Retinal pigment epithelial cell (primary cell): ENCODE data around the gene QRFP.

Experiments
- DNase-seq: peaks from one replicate; pipeline ENCODE4 v3.0.0-alpha.2; 2010; ENCODE audit warnings: low read depth
- H3K4me3 ChIP-seq: 2 replicates; pipeline ENCODE4 v1.5.1; 2011; ENCODE audit warnings: mild to moderate bottlenecking, low read length, control low read depth, moderate library complexity
- TF ChIP-seq, protein P1 (sequence below): conservative IDR thresholded peaks from 2 replicates; pipeline ENCODE4 v1.5.1; 2011; ENCODE audit warnings: low read depth, low read length, control low read depth, inconsistent platforms

Gene QRFP

DNA sequence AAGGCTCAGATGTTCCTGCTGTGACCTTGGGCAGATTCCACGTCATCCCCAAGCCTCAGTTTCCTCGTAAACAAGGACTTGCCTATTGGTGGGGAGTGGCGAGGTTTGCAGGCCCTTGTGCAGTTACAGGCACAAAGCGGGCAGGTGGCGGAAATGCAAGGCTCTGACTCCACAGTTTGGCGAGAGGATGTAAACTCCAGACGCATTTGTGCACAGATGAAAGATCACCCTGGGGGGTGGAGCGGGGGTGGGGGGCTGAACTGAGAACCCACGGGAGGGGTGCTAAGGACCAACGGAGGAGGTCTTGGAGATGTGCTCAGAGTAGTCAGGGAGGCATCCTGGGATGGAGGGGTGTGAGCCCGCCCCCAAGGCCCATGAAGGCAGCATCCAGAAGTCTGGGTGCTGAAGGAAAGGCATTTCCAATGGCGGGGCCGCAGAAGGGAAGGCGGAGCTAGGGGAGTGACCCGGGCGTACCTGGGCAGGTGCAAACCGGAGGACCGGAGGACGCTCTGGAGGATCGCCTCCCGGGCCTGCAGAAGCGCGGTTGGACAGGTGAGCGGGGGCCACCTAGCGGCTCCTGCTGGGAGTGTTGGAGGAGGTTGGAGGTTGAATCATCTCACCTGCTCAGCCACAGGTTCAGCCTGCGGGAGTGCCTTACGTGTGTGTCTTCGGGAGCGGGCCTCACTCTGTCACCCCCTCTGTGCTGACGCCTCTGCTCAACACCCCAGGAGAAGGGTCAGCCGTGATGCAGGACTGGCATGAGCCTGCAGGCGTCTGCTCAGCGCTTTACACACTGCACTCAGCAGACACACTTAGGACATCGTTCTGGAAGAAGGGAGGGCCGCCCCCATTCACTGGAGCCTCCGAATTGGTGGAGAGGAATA lies 44.3 kb upstream of the QRFP start:
- no peak for DNase-seq
- H3K4me3 ChIP-seq, result no peak overlapping the region
- TF ChIP-seq, protein P1, sequence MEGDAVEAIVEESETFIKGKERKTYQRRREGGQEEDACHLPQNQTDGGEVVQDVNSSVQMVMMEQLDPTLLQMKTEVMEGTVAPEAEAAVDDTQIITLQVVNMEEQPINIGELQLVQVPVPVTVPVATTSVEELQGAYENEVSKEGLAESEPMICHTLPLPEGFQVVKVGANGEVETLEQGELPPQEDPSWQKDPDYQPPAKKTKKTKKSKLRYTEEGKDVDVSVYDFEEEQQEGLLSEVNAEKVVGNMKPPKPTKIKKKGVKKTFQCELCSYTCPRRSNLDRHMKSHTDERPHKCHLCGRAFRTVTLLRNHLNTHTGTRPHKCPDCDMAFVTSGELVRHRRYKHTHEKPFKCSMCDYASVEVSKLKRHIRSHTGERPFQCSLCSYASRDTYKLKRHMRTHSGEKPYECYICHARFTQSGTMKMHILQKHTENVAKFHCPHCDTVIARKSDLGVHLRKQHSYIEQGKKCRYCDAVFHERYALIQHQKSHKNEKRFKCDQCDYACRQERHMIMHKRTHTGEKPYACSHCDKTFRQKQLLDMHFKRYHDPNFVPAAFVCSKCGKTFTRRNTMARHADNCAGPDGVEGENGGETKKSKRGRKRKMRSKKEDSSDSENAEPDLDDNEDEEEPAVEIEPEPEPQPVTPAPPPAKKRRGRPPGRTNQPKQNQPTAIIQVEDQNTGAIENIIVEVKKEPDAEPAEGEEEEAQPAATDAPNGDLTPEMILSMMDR, result peak; percentile 85

DNA sequence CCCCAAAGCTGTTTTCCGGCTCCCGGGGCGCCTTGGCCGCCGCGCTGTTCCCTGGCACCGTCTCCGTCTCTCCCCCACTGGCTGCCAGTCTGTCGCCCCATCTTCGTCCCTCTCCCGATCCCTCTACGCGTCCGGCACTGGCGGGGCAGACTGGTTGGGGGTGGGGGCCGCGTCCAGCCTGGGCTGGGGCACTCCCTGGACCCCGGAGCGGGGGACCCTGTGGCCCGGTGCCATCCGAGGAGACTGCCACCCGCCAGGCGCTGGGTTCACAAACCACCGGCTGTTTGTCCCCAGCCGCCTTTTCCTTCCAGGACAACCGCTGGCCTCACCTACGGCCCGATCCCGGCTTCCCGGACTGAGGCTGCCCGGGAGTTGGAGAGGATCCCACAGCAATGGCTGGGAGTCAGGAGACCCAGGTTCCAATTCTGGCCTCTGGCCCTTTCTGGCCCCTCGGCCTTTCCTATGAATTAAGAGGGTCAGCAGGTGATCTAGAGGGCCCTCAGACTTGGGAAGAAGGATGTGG lies 43.5 kb upstream of the QRFP start:
- TF ChIP-seq, protein P1, result no peak
- peak overlapping the region; percentile 3 for H3K4me3 ChIP-seq
- DNase-seq, result no peak

DNA sequence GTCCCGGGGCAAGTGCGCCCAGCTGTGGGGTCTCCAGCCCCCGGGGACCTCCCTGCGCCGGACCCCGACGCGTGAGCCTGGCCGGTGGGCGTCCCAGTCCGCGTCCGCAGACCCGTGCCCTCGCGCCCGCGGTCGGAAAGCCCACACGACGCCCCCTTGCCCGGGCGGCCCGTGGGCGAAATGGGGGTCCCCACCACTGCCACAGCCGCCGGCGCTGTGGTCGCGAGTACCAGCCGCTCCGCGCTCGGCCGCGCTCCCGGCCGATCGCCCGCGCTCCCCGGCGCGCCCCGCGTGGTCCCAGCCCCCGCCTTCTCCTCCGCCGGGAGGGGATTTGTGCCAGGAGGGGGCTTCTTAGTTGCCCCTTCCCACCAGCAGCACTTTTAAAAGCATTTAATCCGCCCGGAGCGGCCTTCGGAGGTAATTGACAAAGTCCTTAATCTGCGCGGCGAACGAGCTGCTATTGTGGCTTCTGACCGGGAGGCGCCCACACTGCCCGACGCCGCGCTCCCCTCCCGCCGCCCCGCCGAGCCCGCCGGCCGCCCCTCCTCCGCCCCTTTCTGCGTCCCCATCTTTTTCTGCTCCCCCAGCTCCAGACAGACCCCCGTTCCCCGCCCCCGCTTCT lies 42.9 kb upstream of the QRFP start:
- no peak for DNase-seq
- peak overlapping the region; percentile 50 for H3K4me3 ChIP-seq
- TF ChIP-seq, protein P1, result no peak

DNA sequence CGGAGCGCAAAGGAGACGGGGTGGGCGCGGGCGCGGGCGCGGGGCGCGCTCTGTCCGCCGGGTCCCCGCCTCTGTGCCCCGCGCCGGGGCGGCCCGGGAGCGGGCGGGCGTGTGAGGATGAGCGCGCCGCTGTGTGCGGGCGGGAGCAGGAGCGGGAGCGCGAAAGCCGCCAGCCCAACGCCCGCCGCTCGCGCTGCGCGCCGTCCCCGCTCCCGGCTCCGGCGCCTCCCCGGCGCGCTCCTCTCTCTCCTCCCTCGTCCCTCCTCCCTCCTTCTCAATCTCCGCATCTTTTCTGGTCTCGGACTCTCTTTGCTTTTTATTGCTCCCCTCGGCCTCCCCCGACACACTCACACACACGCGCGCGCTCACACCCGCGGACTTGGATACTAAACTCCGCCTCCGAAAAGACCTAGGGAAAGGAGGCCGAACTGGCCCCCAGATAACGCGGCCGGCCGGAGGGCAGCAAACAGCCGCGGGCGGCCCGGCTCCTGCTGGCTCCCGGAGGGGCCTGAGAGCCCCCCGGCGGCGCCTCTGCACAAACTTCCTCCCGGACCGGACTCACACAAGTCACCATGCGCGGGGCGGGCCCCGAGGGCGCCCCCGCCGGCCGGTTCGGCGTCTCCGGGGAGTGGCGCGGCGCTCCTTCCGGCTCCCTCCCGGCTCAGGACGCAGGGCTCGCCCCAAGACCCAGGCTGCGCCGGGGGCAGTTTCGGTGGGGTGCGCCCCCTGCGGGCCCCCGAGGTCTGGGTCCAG lies 42.2 kb upstream of the QRFP start, which contains the start of gene FIBCD1:
TSS of gene FIBCD1 (minus strand) at position 596 of the 753 bp plus-strand sequence. CDS start 640 bp downstream, outside the sequence.
- no peak for DNase-seq
- H3K4me3 ChIP-seq, result peak within 1 kb of the TSS; percentile 50
- TF ChIP-seq, protein P1, result peak; percentile 15

DNA sequence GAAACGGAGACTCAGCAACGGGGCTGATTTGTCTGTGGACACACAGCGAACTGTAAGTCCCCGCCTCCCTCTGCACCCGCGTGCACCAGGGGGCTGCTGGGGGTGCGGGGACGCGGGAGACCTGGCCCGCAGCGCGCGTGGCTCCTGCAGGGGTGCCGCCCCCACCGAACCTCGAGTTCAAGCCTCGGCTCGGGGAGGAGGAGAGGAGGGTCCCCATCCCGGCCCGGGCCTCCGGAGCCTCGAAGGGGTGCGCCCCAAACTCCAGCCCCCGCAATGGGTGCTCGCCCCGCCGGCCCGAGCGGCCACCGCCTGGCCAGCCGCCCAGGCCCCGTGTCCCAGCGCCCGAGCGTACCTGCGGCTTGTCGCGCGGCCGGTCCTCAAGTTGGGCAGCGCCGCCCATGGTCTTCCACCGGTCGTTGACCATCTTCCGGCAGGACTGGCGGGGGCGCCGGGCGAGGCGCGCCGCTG lies 41.6 kb upstream of the QRFP start:
- TF ChIP-seq, protein P1, result no peak
- H3K4me3 ChIP-seq, result peak overlapping the region; percentile 38

DNA sequence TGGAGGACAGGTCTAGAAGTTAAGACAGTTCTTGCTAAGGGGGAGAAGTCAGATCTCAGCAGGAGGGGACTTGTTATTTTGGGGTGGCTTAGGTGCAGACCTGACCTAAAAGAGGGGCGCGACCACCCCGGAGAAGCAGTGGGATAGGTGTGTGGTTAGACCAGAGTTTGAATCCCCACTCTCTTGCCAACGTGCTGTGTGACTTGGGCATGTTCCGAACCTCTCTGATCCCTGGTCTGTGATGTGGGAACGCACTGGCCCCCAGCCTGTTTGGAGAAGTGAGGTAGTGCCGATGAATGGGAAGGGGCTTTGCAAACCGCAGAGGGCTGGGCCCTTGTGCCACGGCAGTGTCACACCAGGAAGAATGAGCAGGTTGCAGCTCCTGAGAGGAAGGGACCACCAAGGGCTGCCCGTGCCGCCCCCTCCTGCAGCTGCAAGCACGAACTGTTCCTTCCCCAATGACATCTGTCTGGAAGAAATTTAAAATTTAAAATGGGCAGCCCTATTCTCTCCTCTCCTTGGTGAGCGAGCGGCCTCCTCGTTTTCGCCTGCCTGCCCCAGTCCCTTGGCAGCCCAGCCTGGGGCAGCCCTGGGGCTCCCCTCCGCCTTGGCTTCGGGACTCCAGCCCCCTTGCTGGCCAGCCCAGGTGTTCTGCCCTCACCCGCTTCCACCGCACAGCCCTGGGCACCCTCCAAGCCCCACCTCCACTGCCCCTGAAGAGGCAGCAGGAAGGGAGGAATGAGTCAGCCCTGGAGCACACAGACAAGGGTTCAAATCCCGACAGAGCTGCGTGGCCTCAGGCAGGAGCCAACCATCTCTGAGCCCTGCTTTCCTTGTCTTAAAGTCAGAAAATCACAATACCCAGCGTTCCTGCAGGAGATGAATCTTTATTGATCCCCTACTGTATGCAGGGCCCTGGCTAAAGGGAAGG lies 40.8 kb upstream of the QRFP start:
- TF ChIP-seq, protein P1, result no peak
- H3K4me3 ChIP-seq, result peak overlapping the region; percentile 38
- DNase-seq, result no peak

More for the DNA sequence above, 41.6 kb upstream of the QRFP start:
- DNase-seq, result no peak
